ENCODE results near the gene LOXHD1.

The LOXHD1 gene

DNA sequence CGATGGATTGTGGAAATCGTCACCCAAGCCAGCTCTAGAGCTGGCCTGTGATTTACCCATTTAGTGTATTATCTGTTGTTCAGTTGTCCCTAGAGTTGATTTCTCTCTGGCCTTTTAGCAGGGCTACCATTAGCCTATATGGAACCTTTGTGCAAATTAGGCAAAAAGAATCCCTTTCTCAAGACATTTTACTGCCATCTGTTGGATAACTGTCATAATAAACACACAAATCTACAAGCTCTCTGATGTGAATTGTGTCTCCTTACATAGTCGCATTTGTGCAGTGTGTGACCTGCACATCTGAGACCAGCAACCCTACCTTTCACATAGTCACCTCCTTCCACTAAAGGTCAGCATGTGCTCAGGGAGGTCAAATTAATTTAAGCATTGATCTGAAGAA is 34.0 kb downstream of the LOXHD1 start:
- DNase-seq (ENCODE audit: extremely low read depth, low read depth), result no peak
- TF ChIP-seq, protein P1, sequence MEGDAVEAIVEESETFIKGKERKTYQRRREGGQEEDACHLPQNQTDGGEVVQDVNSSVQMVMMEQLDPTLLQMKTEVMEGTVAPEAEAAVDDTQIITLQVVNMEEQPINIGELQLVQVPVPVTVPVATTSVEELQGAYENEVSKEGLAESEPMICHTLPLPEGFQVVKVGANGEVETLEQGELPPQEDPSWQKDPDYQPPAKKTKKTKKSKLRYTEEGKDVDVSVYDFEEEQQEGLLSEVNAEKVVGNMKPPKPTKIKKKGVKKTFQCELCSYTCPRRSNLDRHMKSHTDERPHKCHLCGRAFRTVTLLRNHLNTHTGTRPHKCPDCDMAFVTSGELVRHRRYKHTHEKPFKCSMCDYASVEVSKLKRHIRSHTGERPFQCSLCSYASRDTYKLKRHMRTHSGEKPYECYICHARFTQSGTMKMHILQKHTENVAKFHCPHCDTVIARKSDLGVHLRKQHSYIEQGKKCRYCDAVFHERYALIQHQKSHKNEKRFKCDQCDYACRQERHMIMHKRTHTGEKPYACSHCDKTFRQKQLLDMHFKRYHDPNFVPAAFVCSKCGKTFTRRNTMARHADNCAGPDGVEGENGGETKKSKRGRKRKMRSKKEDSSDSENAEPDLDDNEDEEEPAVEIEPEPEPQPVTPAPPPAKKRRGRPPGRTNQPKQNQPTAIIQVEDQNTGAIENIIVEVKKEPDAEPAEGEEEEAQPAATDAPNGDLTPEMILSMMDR (IDR thresholded peaks at IDR 0.05; ENCODE audit: low read depth, low read length, missing control alignments), result no peak
- no peak overlapping the region for H3K4me3 ChIP-seq (replicated peaks; ENCODE audit: low read depth, low read length)

GRCh38 chr18:46622451-46622850 is 34.6 kb downstream of the LOXHD1 start:
- no peak for DNase-seq (ENCODE audit: extremely low read depth, low read depth)
- H3K4me3 ChIP-seq (replicated peaks; ENCODE audit: low read depth, low read length), result no peak overlapping the region
- TF ChIP-seq, protein P1 (IDR thresholded peaks at IDR 0.05; ENCODE audit: low read depth, low read length, missing control alignments), result no peak

GRCh38 chr18:46621871-46622270 is 35.1 kb downstream of the LOXHD1 start:
- no peak overlapping the region for H3K4me3 ChIP-seq (replicated peaks; ENCODE audit: low read depth, low read length)
- TF ChIP-seq, protein P1 (IDR thresholded peaks at IDR 0.05; ENCODE audit: low read depth, low read length, missing control alignments), result no peak
- no peak for DNase-seq (ENCODE audit: extremely low read depth, low read depth)

GRCh38 chr18:46621111-46621766 is 35.8 kb downstream of the LOXHD1 start:
- TF ChIP-seq, protein P1 (IDR thresholded peaks at IDR 0.05; ENCODE audit: low read depth, low read length, missing control alignments), result no peak
- no peak for DNase-seq (ENCODE audit: extremely low read depth, low read depth)
- H3K4me3 ChIP-seq (replicated peaks; ENCODE audit: low read depth, low read length), result no peak overlapping the region

DNA sequence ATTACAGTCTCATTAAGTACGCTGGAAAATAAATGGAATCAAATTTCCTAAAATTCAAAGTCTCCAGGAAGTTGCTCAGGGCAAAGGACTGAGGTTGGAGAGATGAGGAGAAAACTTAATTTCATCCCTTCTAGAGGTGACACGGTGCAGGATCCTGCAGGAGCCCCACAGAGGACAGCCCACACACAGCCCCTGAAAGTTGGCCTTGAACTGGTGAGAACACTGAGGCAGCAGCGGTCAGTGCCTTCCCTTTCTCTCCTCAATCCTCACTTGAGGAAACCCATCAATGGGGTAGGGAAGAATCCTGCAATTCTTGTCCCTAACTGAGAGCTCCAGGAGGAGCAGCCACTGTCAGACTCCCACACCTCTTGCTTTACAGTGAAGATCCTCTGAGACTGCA is 37.5 kb downstream of the LOXHD1 start:
- H3K4me3 ChIP-seq (replicated peaks; ENCODE audit: low read depth, low read length), result no peak overlapping the region
- no peak for DNase-seq (ENCODE audit: extremely low read depth, low read depth)
- TF ChIP-seq, protein P1 (IDR thresholded peaks at IDR 0.05; ENCODE audit: low read depth, low read length, missing control alignments), result no peak

DNA sequence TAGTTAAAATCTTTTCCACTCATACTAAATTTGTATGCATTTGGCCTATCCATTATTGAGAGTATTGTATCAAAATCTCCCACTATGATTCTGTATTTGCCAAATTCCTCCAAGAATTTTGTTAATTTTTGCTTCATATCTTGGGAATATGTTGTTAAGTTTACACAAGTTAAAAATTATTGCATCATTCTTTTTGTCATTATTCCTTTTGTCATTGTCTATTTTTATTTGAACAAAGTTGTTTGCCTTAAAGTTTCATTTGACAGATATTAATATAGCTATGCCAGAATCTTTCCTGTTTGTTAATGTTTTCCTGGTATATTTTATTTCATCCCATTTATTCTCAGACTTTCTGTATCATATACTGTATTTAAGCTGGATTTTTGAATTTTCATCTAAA is 41.3 kb downstream of the LOXHD1 start:
- no peak for DNase-seq (ENCODE audit: extremely low read depth, low read depth)
- TF ChIP-seq, protein P1 (IDR thresholded peaks at IDR 0.05; ENCODE audit: low read depth, low read length, missing control alignments), result no peak
- no peak overlapping the region for H3K4me3 ChIP-seq (replicated peaks; ENCODE audit: low read depth, low read length)

DNA sequence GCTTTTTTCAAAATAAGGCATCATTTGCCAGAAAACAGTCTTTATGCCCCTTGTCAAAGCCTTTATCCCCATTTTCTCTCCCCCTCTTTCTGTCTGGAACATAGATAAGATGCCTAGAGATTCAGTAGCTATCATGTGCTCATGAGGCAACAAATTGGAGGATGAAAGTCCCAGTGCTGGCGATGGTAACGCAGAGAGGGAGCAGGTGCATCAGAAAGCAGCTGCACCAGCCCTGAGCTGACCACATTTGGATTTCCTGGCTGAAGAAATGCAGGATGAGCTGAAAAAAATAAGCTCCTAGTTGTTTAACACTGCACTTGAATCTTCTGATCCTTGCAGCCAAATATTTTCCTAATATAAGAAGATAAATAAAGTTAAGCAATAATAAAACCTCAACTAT is 48.0 kb downstream of the LOXHD1 start:
- H3K4me3 ChIP-seq (replicated peaks; ENCODE audit: low read depth, low read length), result no peak overlapping the region
- TF ChIP-seq, protein P1 (IDR thresholded peaks at IDR 0.05; ENCODE audit: low read depth, low read length, missing control alignments), result no peak
- DNase-seq (ENCODE audit: extremely low read depth, low read depth), result no peak

Data from HFF-Myc (cell line).